HG03060 (cell line): ENCODE data around the gene CC2D2A.

Source experiments
- ATAC-seq: cut with Tn5 transposase; IDR thresholded peaks from one replicate; pipeline ENCODE4 v1.9.1; 2021; ENCODE audit warnings: low read depth, moderate number of reproducible peaks; ENCODE audit not compliant: unreplicated experiment

Gene CC2D2A

DNA sequence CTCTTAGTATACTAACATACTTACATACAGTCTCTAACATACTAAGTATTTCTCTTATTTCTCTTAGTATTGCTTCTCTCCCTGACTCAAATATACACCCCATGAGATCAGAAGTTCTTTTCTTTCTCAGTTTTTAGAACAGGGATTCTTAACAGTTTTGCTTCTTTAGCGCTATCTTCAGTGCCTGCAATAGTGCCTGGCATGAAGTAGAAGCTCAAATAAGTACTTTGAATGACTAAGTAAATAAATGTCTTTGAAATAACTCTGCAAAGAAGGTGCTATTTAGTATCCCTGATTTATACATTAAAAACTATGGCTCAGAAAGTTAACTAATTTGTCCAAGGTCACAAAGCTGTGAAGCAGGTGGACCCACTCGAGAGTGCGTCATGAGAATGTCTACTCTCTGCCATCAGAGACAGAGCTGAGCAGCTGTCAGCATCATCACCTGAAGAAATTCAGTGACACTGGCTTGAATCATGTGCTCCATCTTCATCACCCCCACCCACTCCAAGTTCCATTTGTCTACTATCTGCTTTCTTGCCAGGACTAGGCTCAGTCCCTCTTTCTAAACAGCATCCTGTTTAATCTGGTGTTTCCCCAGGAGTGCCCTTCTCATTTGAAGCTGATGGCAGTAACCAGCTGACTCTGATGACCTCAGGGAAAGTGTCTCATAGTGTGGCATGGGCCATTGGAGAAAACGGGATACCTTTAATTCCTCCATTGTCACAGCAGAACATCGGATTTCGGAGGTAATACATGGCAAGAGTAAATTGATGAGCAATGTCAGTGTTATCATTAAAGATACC lies 83.1 kb downstream of the CC2D2A start:
- ATAC-seq: no peak

DNA sequence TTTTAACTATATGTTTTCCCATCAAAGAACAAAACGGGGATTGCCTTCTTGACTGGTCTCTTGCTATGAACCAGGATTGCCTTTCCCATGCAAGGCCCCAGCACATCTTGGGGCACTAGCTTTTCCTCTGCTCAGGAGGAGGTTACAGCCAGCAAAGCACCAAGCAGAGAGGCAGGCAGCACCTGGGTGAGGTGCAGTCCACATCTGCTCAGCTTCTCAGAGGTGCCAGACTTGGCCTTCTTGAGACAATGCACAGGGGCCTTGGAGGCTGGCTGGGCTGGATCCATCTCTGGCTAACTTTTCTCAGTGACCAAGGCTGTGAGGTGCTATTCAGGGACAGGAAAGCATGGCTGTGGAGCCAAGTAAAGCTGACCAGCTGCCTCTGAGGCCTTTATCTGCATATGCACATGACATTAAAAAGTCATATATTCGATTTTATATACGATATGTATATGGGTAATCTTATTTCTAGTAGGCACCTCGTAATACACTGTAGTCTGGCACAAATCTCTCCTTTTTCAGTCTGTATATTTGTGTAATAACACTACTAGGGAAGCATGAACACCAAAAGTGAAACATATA lies 86.9 kb downstream of the CC2D2A start:
- no peak for ATAC-seq

DNA sequence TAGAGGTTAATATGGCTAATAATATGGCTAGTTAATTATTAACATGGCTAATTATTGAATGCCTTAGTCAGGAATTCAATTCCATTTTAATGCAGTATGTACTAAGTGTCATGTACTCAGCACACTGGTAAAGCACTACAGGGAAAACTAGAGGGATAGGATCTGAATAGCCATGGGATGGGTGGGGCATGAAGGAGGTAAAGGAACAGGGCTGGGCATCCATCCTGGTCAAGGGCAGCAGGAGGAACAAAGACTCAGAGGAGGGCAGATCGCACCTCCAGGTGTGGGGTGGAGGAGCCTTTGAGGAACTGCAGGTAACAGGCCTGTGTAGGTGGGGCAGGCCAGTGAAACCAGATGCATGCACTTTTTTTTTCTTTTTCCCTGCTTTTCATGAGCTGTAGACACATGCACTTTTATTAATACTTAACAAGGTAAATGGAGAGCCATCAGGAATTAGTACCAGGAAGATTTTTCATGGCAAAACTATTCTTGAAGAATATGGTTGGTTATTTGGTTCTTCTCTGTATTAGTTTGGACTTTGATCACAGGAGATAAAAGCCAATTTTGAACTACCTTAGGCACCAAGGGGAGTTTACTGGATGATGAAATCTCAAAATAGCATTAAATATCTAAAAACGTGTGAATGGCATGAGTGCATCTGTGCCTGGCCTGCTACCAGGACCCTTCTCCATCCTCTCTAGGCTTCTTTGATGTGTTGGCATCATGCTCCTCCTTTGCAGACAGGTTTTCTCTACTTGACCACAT lies 88.3 kb downstream of the CC2D2A start:
- ATAC-seq: no peak

DNA sequence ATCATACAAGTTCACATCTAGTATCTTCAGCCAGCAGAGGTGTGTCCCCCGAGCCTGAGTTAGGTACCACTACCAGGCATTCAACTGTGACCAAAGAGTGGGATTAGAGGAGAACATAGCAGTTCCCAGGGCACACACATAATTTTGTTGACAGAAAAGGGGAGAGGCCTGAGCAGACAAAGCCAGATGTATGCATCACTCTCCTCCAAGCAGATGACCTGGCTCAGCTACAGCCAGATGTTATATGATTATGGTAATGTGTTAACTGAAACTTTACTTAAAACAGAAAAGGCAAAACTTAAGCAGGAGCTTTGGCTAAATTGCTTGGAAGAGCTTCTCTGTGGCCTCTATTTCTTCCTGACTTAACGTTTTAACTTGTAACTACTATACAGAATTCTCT lies 88.9 kb downstream of the CC2D2A start:
- no peak for ATAC-seq

DNA sequence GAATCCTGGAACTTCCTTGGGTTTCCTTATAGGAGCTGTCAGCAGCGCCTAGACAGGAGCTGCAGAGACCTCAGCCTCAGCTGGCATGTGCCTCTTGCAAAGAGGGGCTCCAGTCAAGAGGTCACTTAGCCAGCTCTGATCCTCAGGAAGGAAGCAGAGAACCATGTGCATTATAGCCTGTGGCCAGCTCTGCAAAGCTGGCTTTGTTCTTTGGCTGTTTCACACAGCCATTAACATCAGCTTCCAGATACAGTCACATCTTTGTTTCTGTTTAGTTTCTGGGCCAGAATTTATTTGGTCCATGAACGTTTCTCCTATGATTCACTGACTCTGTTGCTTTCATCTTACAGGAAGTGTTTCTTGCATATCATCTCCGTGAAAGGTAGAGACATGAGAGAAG lies 92.4 kb downstream of the CC2D2A start:
- ATAC-seq: no peak

DNA sequence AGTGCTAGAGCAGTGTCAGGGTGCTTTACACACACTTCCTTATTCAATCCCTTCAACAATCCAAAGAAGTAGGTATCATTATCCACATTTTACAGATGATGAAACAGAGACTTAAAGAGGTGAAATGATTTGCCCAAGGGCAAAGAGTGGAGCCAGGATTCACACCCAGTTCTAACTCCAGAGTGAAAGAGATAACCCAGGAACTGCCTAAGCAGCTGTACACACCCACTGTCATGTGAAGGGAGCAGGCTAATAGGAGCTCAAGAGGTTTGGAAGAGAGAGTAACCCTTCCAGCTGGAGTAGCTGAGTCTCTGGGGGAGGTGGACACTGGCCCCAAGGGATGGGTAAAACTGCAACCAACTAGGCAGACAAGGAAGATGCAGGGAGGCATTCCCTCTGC lies 92.9 kb downstream of the CC2D2A start:
- ATAC-seq: no peak

DNA sequence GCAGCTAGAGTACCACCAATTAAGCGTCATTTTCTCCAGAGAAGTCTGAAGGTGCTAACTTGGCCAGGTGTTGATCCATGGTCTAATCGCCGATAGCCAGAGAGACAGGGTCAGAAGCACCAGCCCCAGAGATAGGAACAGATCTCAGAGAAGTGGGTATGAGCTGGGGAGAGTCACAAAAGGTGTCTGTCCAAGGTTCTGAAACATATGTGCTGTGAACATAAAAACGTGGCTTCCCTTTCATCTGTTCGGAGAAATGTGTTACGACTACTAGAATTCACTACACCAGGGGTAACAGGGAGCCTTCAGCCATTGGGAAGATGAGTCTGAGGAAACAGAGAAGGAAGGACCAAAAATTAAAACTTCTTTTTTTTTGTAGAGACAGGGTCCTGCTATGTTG lies 94.2 kb downstream of the CC2D2A start:
- no peak for ATAC-seq

DNA sequence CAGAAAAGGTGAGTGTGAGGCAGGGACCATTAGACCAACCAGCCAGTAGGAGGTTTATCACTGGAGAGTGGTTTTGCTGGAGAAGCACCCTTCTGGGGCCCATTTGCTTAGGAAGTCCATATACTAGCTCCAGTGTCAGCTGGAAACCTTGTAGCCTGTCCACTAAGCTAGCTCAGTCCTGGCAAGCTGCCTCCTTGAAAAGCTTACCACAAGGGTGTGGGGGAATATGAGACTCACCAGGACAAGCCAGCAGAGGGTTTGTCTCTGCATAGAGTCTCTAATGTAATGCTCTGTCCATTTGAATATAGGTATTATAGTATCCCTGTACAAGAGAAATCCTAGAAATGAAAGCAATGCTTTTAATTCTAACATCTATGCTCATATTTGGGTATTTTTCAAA lies 99.1 kb downstream of the CC2D2A start:
- ATAC-seq: no peak

DNA sequence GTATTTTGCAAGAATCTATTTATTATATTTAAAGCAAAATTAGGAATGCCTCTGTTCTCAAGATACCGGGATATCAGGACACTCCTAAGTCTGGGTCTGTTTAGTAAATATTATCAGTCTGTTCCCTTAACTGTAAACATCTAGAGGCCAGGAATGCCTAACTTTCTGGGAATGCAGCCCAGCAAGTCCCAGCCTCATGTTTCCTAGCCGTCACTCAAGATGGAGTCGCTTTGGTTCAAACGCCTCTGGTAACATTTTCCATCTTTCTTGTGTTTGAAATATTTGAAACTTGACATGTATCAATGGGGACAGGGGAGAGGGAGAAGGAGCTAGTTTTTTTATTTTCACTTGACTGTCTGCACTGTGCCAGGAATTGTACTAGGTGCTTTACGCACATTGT lies 100.1 kb downstream of the CC2D2A start:
- ATAC-seq: no peak

DNA sequence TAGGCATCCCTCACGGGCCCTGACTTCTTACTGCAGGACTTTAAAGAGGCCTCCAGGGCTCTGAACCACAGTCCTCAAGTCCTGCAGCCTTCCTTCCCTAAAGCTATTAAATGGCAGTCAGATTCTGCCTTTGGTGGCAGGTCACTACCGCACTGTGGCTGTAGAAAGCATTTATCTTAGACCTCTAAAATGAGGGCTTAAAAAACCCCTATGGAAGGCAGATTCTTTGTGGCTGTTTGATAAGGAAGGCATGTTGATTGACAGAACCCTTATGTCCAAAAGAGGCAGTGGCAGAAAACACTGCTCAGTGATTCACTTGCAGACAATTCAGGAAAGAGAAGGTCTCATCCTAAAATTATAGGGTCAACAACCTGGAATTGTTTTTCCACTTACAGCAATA lies 106.3 kb downstream of the CC2D2A start:
- no peak for ATAC-seq

DNA sequence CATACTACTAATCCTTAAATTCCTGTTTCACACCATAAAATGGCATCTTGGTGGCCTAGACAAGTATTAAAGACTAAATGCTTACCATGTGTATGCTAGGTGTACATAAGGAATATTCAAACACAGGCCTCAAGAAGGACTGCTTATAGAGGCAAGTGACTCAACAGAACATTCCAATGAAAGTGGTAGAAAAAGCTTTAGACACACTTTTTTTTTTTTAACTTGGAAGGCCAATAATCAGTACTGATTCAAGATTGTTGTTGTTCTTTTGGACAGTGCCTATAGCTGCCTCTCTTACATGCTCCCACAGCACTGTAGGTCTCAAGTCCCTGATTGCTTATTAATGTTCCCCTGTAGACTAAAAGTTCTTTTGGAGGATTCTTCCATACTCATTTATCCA lies 107.8 kb downstream of the CC2D2A start:
- no peak for ATAC-seq

DNA sequence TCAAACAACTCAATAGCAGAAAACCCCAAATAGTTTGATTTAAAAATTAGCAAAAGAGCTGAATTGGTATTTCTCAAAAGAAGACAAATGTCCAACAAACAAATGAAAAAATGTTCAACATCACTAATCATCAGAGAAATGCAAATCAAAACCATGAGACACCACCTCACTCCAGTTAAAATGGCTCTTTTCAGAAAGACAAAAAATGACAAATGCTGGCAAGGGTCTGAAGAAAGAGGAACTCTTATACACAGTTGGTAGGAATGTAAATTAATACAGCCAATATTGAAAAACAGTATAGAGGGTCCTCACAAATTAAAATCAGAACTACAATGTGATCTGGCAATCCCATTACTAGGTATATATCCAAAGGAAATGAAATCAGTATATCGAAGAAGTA lies 115.1 kb downstream of the CC2D2A start:
- no peak for ATAC-seq

DNA sequence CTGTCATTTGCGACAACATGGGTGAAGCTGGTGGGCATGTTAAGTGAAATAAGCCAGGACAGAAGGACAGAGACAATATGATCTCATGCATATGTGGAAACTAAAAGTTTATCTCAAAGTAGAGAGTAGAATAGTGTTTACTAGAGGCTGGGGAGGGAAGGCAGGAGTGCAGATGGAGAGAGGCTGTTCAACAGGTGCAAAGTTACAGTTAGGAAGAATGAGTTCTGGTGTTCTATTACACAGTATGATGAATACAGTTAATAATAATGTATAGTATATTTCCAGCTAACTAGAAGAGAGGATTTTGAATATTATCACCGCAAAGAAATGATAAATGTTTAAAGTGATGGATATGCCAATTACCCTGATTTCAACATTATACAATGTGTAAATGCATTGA lies 115.6 kb downstream of the CC2D2A start:
- no peak for ATAC-seq

DNA sequence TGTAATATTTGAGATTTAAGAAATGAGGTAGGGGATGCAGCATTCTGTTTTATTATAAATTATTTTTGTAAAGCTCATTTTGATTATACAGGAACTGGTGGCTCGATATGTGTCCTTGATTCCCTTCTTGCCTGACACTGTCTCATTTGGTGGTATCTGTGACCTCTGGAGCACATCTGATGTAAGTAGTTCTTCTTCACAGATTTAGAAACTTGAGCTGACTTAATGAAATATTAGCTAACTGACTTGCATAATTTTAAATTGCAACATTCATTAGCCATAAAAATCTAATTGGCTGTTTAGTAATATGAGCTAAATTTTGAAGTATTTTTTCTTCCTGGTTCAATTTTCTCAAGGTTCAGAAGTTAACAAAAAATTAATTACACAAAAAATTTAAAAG lies 116.4 kb downstream of the CC2D2A start:
- no peak for ATAC-seq

DNA sequence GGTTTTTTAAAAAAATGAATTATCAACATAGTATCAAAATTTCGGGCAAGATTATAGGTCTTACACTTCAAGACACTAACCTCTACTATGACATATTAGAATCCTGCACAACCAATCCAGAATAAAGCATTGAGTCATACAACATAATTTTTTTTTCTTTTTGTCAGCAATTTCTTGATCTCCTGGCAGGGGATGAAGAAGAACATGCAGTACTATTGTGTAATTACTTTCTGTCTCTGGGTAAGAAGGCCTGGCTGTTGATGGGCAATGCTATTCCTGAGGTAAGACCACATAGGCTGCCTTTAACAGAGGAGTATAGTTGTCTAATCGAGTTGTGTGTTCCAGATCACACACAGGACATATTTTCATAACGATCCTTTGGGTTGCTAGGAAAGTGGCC lies 118.0 kb downstream of the CC2D2A start:
- ATAC-seq: no peak

DNA sequence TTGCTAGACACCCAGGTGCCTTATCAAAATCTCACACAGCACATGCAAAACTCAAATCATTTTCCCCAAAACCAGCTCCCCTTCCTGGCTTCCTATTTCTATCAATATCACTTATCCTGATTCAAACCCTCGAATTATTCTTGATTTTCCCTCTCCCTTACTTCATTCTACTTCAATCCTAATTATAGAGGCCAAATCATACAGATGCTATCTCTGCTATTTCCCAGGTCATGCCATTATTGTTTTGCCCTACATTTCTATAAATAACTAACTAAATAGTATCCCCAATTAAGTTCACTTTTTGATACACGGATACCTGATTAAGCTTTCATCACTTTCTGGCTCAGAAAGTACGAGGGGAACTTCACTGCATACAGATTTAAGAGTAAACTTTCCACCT lies 123.1 kb downstream of the CC2D2A start:
- ATAC-seq: no peak

DNA sequence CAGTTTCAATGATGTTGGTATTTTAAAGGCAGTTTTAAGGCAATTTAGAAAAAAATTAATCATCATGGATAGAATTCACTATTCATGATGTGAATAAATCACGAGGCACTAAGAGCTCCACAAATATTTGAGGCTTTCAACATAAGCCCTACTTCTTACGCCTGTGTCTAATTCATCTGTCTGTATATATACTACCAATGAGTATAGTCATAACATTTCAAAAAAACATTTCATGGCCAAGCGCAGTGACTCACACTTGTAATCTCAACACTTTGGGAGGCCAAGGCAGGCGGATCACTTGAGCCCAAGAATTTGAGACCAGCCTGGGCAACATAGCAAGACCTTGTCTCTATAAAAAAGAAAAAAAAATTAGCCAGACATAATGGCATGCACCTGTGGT lies 129.0 kb downstream of the CC2D2A start:
- ATAC-seq: no peak

DNA sequence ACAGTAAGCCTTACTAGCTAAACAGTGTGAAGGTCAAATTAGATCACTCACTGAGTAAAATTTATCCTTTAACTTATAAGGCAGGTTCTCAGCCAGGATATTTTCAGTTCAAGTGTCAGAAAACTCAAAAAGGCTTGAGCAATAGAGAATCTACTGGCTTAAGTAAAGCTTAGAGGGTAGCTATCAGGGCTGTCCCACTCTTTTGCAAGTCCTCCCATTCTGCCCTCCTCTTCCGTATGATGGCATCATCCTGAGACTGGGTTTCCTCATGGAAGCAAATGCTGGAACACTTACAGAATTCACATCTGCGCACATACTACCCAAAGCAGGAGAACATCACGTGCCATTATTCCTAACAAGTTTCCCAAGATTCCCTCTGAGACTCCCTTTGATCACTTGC lies 130.5 kb downstream of the CC2D2A start:
- no peak for ATAC-seq

DNA sequence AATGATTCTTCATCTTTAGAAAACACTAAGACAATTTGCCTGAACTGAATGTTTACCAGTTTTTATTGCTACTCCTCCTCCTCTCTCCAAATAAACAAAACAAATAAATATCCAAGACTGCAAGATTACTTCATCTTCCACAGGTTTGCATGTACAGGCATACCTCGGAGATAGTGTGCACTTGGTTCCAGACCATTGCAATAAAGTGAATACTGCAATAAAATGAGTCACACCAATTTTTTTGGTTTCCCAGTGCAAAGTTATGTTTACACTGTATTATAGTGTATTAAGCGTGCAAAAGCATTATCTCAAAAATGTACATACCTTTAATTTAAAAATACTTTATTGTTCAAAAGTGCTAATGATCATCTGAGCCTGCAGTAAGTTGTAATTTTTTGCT lies 132.2 kb downstream of the CC2D2A start:
- no peak for ATAC-seq

DNA sequence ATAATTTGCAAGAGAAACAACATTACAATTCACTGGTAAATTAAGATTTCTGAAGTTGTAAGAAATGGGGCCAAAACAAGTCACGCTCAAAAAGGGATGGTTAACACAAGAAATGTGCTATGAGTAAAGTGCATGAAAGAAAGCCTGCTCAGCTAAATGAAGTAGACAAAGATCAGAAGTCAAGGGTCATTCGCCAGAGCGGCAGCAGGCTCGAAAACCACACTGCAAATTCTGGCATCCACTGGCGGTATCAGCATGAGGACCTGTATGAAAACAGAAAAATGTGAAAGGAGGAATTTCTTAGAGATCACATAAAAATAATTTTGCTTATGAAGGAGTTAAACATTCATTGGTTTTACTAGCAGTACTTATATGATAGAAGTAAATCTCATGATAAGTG lies 135.9 kb downstream of the CC2D2A start:
- no peak for ATAC-seq

DNA sequence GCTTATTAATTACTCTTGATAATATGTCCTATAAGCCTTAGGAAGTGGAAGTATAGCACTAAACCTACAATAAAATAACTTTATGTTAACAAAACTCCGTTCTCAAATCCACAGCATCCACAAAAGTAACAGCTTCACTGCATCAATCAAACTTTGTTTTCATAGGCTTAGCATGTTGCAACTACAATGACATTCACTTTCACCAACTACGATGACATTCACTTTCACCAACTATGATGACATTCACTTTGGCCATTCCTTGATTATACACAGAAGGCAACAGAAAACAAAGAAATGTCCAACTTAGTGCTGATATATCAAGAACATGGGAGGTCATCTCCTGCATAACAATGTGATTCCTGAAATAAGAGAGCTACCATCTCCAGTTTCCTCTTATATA lies 141.2 kb downstream of the CC2D2A start:
- ATAC-seq: no peak

DNA sequence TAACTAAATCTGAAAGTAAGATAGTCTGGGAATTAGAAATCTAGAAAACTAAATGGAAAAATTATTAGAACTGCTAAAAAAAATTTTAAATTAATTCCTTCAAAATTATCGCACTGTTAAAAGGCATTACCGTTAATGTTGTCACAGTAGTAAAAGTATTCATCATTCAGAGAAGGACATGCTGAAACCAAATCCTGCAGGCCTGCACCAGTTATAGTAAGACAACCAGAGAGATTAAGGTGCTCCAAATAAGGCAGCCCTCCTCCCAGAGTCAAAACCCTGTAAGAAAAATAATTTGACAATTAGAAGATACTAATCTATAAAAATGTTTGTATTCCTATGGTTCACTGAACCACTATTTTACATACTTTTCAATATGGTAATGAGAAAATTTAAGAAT lies 142.5 kb downstream of the CC2D2A start:
- ATAC-seq: no peak
